K562 (cell line): ENCODE measurements around the gene AAMP. TPM values are rescaled to one million over a fixed set of nuclear protein-coding genes. Genes with fewer than 3 reads are reported as not detected.

Source experiments
- CBX3 ChIP-seq, 2 experiments: IDR thresholded peaks; 1 replicate in 1 of 2; 2 replicates in 1 of 2; pipeline ENCODE4 v1.6.1; 2012; ENCODE audit warnings: inconsistent platforms in 2 of 2, low read length in 2 of 2, borderline replicate concordance in 1 of 2, control low read depth in 1 of 2
- DACH1 ChIP-seq: fragments of 450-650 bp; IDR thresholded peaks from 2 replicates; pipeline ENCODE4 v1.6.1; 2018; ENCODE audit not compliant: partially characterized antibody
- GATA2 ChIP-seq: sonication (generic); formaldehyde crosslinking; IDR thresholded peaks from 2 replicates; pipeline ENCODE4 v1.4.0; 2020; ENCODE audit warnings: mild to moderate bottlenecking, missing genetic modification reagents
- HDAC1 ChIP-seq, 2 experiments: fragments of 450-650 bp; IDR thresholded peaks; 2 replicates each; pipeline ENCODE4 v1.6.1; 2016 to 2017; ENCODE audit warnings: inconsistent platforms in 1 of 2, mild to moderate bottlenecking in 1 of 2, moderate library complexity in 1 of 2
- HNRNPL ChIP-seq: fragments of 200-400 bp; formaldehyde crosslinking; IDR thresholded peaks from 2 replicates; pipeline ENCODE4 v1.6.1; 2017; ENCODE audit warnings: low read depth, mild to moderate bottlenecking, low read length
- ILF3 ChIP-seq: fragments of 450-650 bp; IDR thresholded peaks from 2 replicates; pipeline ENCODE4 v1.6.1; 2018; ENCODE audit warnings: antibody characterized with exemption, mild to moderate bottlenecking, moderate library complexity, borderline replicate concordance
- IRF1 ChIP-seq: sonication (generic); formaldehyde crosslinking; IDR thresholded peaks from 2 replicates; pipeline ENCODE4 v1.8.0; 2022; ENCODE audit warnings: missing genetic modification reagents, mild to moderate bottlenecking, borderline replicate concordance
- MYNN ChIP-seq, 2 experiments: sonication (generic); formaldehyde crosslinking in 1 of 2; IDR thresholded peaks; 2 replicates each; pipeline versions ENCODE4 v1.5.0 to v1.6.1; 2016 to 2020; ENCODE audit warnings: antibody characterized with exemption in 1 of 2, missing genetic modification reagents in 1 of 2
- NFIX ChIP-seq: fragments of 250-450 bp; sonication (Bioruptor Pico); IDR thresholded peaks from 2 replicates; pipeline ENCODE4 v1.4.0; 2020; ENCODE audit warnings: low read depth, mild to moderate bottlenecking, moderate library complexity
- NFRKB ChIP-seq: fragments of 450-650 bp; IDR thresholded peaks from 2 replicates; pipeline ENCODE4 v1.6.1; 2016; ENCODE audit warnings: low read depth
- RBFOX2 ChIP-seq: fragments of 200-400 bp; formaldehyde crosslinking; IDR thresholded peaks from 2 replicates; pipeline ENCODE4 v1.6.1; 2017; ENCODE audit warnings: low read depth, mild to moderate bottlenecking, low read length, moderate library complexity
- RFX1 ChIP-seq: fragments of 450-650 bp; IDR thresholded peaks from 2 replicates; pipeline ENCODE4 v1.6.1; 2016; ENCODE audit warnings: mild to moderate bottlenecking, moderate library complexity
- SMAD1 ChIP-seq: fragments of 150-350 bp; IDR thresholded peaks from 2 replicates; pipeline ENCODE4 v1.6.1; 2014; ENCODE audit warnings: low read length, low read depth; ENCODE audit not compliant: partially characterized antibody
- TAL1 ChIP-seq: fragments of 450-650 bp; IDR thresholded peaks from 2 replicates; pipeline ENCODE4 v1.6.1; 2016; ENCODE audit warnings: mild to moderate bottlenecking
- TCF7 ChIP-seq: sonication (generic); IDR thresholded peaks from 2 replicates; pipeline ENCODE4 v1.6.1; 2016; ENCODE audit warnings: antibody characterized with exemption, borderline replicate concordance
- ZBED1 ChIP-seq: IDR thresholded peaks from 2 replicates; pipeline ENCODE4 v1.6.1; 2014
- ZC3H4 ChIP-seq: sonication (generic); formaldehyde crosslinking; IDR thresholded peaks from 2 replicates; pipeline ENCODE4 v1.9.0; 2021; ENCODE audit warnings: missing genetic modification reagents, borderline replicate concordance
- ZNF583 ChIP-seq: fragments of 250-450 bp; sonication (Bioruptor Pico); IDR thresholded peaks from 2 replicates; pipeline ENCODE4 v1.4.0; 2020
- polyA plus RNA-seq, 8 experiments: library from polyadenylated mRNA; depleted of rRNA in 4 of 8; stranded (reverse) in 5 of 8; unstranded in 3 of 8; fragments of >200 nt; fragmentation: Nextera tagmentation in 2 of 8; fragmentation: Illumina TruSeq in 1 of 8; extraction: Ambion mirVana in 2 of 8; extraction: Trizol in 1 of 8; gene quantifications; 2 replicates each; pipeline versions ENCODE4 v1.2.1 to v1.2.3, GENCODE V29; 2011 to 2014; ENCODE audit warnings: inconsistent platforms in 1 of 8, missing spikeins in 1 of 8
- total RNA-seq, 7 experiments: library from RNA; depleted of rRNA in 6 of 7; stranded (reverse); fragments of >200 nt in 6 of 7; fragmentation: Illumina TruSeq in 2 of 7; extraction: Trizol in 2 of 7; gene quantifications; 2 replicates each; pipeline versions ENCODE4 v1.2.1 to v1.2.3, GENCODE V29; 2011 to 2021; ENCODE audit warnings: low replicate concordance in 1 of 7
- TF ChIP-seq, protein P1 (sequence below): fragments of 450-650 bp; IDR thresholded peaks from 2 replicates; pipeline ENCODE4 v1.6.1; 2016; ENCODE audit warnings: low read depth

Gene AAMP
- total and polyA plus RNA-seq, 9 of the 15 experiments (the other 6 are each of a cell fraction or from before 2014, with no cell fraction given) = 5.7 to 197 (median 94.1) TPM

DNA sequence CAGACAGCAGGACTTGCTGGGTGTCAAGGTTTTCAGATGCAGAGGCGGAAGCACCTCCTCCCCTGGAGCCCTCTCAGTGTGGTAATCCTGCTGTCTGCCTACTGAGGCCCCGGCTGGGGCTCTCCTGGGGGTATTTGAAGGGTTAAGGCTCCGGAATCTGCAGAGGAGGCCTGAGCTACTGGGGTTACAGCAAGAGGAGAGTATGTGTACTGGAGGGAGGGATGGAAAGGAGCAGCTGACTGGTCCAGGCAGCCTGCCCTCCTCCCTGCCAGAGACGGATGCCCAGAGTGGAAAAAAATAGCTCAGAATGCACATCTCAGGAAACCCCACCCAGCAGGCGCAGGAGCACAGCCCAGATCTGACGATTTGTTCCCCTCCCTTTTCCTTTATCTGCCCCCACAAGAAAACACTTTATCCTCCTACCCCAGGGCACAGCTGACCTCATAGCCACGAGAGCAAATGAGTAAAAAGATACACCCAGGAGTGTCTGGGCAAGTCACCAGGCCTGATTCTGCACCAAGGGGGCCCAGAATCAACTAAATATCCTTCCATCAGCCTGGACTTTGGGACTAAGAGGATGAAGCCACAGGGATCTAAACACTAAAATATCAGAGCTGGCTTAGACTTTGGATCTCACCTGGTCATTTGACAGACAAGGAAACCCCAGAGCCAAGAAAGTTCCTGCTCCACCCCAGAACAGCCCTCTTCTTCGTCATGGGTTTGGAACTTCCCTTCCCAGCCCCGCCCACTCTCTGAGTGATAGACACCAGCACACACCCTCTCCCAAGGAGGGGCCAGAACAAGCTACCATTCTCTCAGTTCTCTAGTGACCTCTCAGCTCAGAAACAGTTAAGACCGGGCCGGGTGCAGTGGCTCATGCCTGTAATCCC lies 16.9 kb upstream of the AAMP start (continued):
- no peak for TF ChIP-seq RFX1
- no peak for TF ChIP-seq ZBED1
- TF ChIP-seq GATA2 (CRISPR knock-in tag) = no peak
- TF ChIP-seq MYNN (IDR thresholded peaks at IDR 0.05) = 0 out of 2 replicates have a peak, but pooled peaks have one; percentile 48
- TF ChIP-seq MYNN (CRISPR knock-in tag; IDR thresholded peaks at IDR 0.05) = no peak
- TF ChIP-seq RBFOX2 = peak; percentile 62
- peak; percentile 33; the same call in 1 of the 2 replicates for TF ChIP-seq TAL1
- peak; percentile 23 for TF ChIP-seq DACH1
- TF ChIP-seq NFRKB = no peak
- TF ChIP-seq, protein P1, sequence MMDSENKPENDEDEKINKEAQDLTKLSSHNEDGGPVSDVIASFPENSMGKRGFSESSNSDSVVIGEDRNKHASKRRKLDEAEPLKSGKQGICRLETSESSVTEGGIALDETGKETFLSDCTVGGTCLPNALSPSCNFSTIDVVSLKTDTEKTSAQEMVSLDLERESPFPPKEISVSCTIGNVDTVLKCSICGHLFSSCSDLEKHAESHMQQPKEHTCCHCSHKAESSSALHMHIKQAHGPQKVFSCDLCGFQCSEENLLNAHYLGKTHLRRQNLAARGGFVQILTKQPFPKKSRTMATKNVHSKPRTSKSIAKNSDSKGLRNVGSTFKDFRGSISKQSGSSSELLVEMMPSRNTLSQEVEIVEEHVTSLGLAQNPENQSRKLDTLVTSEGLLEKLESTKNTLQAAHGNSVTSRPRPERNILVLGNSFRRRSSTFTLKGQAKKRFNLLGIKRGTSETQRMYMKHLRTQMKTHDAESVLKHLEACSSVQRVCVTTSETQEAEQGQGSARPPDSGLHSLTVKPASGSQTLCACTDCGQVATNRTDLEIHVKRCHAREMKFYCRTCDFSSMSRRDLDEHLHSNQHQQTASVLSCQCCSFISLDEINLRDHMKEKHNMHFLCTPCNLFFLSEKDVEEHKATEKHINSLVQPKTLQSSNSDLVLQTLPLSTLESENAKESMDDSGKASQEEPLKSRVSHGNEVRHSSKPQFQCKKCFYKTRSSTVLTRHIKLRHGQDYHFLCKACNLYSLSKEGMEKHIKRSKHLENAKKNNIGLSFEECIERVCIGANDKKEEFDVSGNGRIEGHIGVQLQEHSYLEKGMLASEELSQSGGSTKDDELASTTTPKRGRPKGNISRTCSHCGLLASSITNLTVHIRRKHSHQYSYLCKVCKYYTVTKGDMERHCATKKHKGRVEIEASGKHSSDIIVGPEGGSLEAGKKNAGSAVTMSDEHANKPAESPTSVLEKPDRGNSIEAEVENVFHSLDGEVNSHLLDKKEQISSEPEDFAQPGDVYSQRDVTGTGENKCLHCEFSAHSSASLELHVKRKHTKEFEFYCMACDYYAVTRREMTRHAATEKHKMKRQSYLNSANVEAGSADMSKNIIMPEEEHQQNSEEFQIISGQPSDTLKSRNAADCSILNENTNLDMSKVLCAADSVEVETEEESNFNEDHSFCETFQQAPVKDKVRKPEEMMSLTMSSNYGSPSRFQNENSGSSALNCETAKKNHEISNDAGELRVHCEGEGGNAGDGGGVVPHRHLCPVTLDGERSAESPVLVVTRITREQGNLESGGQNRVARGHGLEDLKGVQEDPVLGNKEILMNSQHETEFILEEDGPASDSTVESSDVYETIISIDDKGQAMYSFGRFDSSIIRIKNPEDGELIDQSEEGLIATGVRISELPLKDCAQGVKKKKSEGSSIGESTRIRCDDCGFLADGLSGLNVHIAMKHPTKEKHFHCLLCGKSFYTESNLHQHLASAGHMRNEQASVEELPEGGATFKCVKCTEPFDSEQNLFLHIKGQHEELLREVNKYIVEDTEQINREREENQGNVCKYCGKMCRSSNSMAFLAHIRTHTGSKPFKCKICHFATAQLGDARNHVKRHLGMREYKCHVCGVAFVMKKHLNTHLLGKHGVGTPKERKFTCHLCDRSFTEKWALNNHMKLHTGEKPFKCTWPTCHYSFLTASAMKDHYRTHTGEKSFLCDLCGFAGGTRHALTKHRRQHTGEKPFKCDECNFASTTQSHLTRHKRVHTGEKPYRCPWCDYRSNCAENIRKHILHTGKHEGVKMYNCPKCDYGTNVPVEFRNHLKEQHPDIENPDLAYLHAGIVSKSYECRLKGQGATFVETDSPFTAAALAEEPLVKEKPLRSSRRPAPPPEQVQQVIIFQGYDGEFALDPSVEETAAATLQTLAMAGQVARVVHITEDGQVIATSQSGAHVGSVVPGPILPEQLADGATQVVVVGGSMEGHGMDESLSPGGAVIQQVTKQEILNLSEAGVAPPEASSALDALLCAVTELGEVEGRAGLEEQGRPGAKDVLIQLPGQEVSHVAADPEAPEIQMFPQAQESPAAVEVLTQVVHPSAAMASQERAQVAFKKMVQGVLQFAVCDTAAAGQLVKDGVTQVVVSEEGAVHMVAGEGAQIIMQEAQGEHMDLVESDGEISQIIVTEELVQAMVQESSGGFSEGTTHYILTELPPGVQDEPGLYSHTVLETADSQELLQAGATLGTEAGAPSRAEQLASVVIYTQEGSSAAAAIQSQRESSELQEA = peak; percentile 90
- TF ChIP-seq ZNF583 (CRISPR knock-in tag) = no peak
- no peak for TF ChIP-seq SMAD1
- TF ChIP-seq IRF1 (CRISPR knock-in tag) = no peak
- no peak for TF ChIP-seq NFIX (CRISPR knock-in tag)
- no peak for TF ChIP-seq HDAC1 (IDR thresholded peaks at IDR 0.05)
- no peak for TF ChIP-seq ILF3
- no peak for TF ChIP-seq CBX3 (IDR thresholded peaks at IDR 0.05; ENCODE audit: borderline replicate concordance in 1 of 2, low read length in 2 of 2)
- no peak for TF ChIP-seq TCF7
- no peak for TF ChIP-seq HNRNPL
- TF ChIP-seq ZC3H4 = no peak
